ENCODE results near the gene PKP4.
A peak's percentile ranks its signal among the peaks of the same experiment; 100 is the strongest.

The PKP4 gene

GRCh38 chr2:158507679-158508078 is 50.9 kb downstream of the PKP4 start:
- no peak overlapping the region for H3K4me3 ChIP-seq (replicated peaks; ENCODE audit: low read depth, low read length)
- DNase-seq (ENCODE audit: extremely low read depth, low read depth) = no peak
- no peak for TF ChIP-seq CTCF (IDR thresholded peaks at IDR 0.05; ENCODE audit: low read depth, low read length, missing control alignments)

- no peak for TF ChIP-seq CTCF (IDR thresholded peaks at IDR 0.05; ENCODE audit: low read depth, low read length, missing control alignments)
- DNase-seq (ENCODE audit: extremely low read depth, low read depth) = peak; percentile 67
- H3K4me3 ChIP-seq (replicated peaks; ENCODE audit: low read depth, low read length) = no peak overlapping the region
These were observed 53.4 kb downstream of the PKP4 start for GRCh38 chr2:158509928-158510797.

- no peak for DNase-seq (ENCODE audit: extremely low read depth, low read depth)
- TF ChIP-seq CTCF (IDR thresholded peaks at IDR 0.05; ENCODE audit: low read depth, low read length, missing control alignments) = no peak
- no peak overlapping the region for H3K4me3 ChIP-seq (replicated peaks; ENCODE audit: low read depth, low read length)
These were observed 54.1 kb downstream of the PKP4 start for GRCh38 chr2:158510887-158511286.

GRCh38 chr2:158511706-158512105 is 55.0 kb downstream of the PKP4 start:
- no peak overlapping the region for H3K4me3 ChIP-seq (replicated peaks; ENCODE audit: low read depth, low read length)
- TF ChIP-seq CTCF (IDR thresholded peaks at IDR 0.05; ENCODE audit: low read depth, low read length, missing control alignments) = no peak
- no peak for DNase-seq (ENCODE audit: extremely low read depth, low read depth)

- no peak for DNase-seq (ENCODE audit: extremely low read depth, low read depth)
- no peak for TF ChIP-seq CTCF (IDR thresholded peaks at IDR 0.05; ENCODE audit: low read depth, low read length, missing control alignments)
These were observed 55.6 kb downstream of the PKP4 start for GRCh38 chr2:158512323-158512722.

GRCh38 chr2:158513841-158514240 is 57.1 kb downstream of the PKP4 start:
- no peak overlapping the region for H3K4me3 ChIP-seq (replicated peaks; ENCODE audit: low read depth, low read length)
- no peak for TF ChIP-seq CTCF (IDR thresholded peaks at IDR 0.05; ENCODE audit: low read depth, low read length, missing control alignments)
- no peak for DNase-seq (ENCODE audit: extremely low read depth, low read depth)

More at GRCh38 chr2:158512323-158512722, 55.6 kb downstream of the PKP4 start:
- no peak overlapping the region for H3K4me3 ChIP-seq (replicated peaks; ENCODE audit: low read depth, low read length)
